Measurements from ENCODE around the gene EVA1B. TPM values are rescaled to one million over a fixed set of nuclear protein-coding genes. Genes with fewer than 3 reads are reported as not detected.

Gene EVA1B
- total and polyA plus RNA-seq, 2 of the 13 experiments (the other 11 are each of a cell fraction or from before 2014, with no cell fraction given) = 3.9 to 6.6 TPM

GRCh38 chr1:36286802-36287201 lies 36.6 kb downstream of the EVA1B start:
- 100% methylated on average over 6 of the region's 13 CpGs for WGBS (ENCODE audit: low lambda C conversion rate)
- Histone ChIP-seq H4K20me1 (ENCODE audit: insufficient read depth, low read length) (no peaks in the 10 kb centered on the region), H3K27ac (ENCODE audit: extremely low read length, insufficient read depth, low read length) (no peak overlapping the region), H3K9me3 (ENCODE audit: low read length) (no peaks in the 10 kb centered on the region), H3K4me1 (ENCODE audit: insufficient read depth, low read length) (no peaks in the 10 kb centered on the region; the same call in 1 of the 2 replicates), H3K4me2 (ENCODE audit: low read depth, low read length) (no peak overlapping the region), H3K9ac (ENCODE audit: insufficient read depth, low read depth, low read length) (no peak overlapping the region), H2AFZ (ENCODE audit: low read length) (no peak overlapping the region), H3K4me3 (replicated peaks in 1 of 3; ENCODE audit: insufficient read depth in 1 of 3, low read depth in 2 of 3, low read length in 3 of 3) (no peak overlapping the region), H3K27me3 (ENCODE audit: control insufficient read depth in 1 of 2, insufficient read depth in 2 of 2, low read length in 2 of 2) (no peaks in the 10 kb centered on the region), H3K36me3 (replicated peaks in 1 of 2; ENCODE audit: control insufficient read depth in 1 of 2, insufficient read depth in 2 of 2, low read length in 2 of 2) (peaks cover 33 to 92% of the 10 kb centered on the region in 2 experiments), H3K79me2 (ENCODE audit: insufficient read depth, low read length) (peaks cover 10% of the 10 kb centered on the region)
- ChIA-PET POLR2A (no interaction called here), CTCF (ENCODE audit: low intra/inter-chr PET ratio, low total read pairs) (interaction anchor here (2.1 kb wide), 1 partner anchor 137 kb away, joined by 18 read pairs; the partner anchor contains the start of gene TRAPPC3)
- intact Hi-C loops (cut with micrococcal nuclease; ENCODE audit: unreplicated experiment) = loop anchor here (5.0 kb wide), 1 partner anchor 190 kb away; no protein-coding TSS in a partner anchor
- ATAC-seq = no peak
- no TSS peak for BruUV-seq (replicated peaks)
- FAIRE-seq = no peak
- in situ Hi-C loops (cut with HindIII; ENCODE audit: extremely low pct_ligation_motif_present, low pct_unique_long_range_greater_than_20kb) = loop anchor here (5.0 kb wide), 1 partner anchor 135 kb away; no protein-coding TSS in a partner anchor
- no peak for DNase-seq (ENCODE audit: low spot score)
- TF ChIP-seq AKAP8 (CRISPR knock-in tag; IDR thresholded peaks at IDR 0.05) (no peak), FOXK2 (IDR thresholded peaks at IDR 0.05) (no peak), DZIP1 (CRISPR knock-in tag; IDR thresholded peaks at IDR 0.05) (no peak), PPARG (CRISPR knock-in tag; conservative IDR thresholded peaks at IDR 0.05) (no peak), ZNF318 (CRISPR knock-in tag; IDR thresholded peaks at IDR 0.05) (no peak), KDM1A (CRISPR knock-in tag; IDR thresholded peaks at IDR 0.05) (no peak), ZNF569 (CRISPR knock-in tag; IDR thresholded peaks at IDR 0.05; ENCODE audit: borderline replicate concordance) (no peak), CEBPZ (IDR thresholded peaks at IDR 0.05; ENCODE audit: low read length) (no peak), TRIM22 (IDR thresholded peaks at IDR 0.05) (no peak)
